CD4-positive, alpha-beta T cell (primary cell): ENCODE measurements around the gene NELFB. TPM values are rescaled to one million over a fixed set of nuclear protein-coding genes. Genes with fewer than 3 reads are reported as not detected.

Experiments used
- ATAC-seq: fragments of 200-7000 bp; cut with Tn5 transposase; one replicate; pipeline ENCODE4 v1.10.0; 2022; ENCODE audit warnings: mild to moderate bottlenecking; ENCODE audit not compliant: poor library complexity
- CTCF ChIA-PET: fragments of 350-600 bp; sonication (Branson Sonifier 250); formaldehyde crosslinking; loops from one replicate; lab custom pipeline; 2021; ENCODE audit warnings: antibody characterized with exemption, inconsistent platforms; lab: Charles Lee
- POLR2A ChIA-PET: fragments of 350-600 bp; sonication (Branson Sonifier 250); formaldehyde crosslinking; loops from one replicate; lab custom pipeline; 2021; ENCODE audit warnings: antibody characterized with exemption, inconsistent platforms; lab: Charles Lee
- DNase-seq, 14 experiments: peaks; one replicate each; pipeline ENCODE4 v3.0.0-alpha.2; 2013 to 2020; ENCODE audit warnings: mixed read lengths in 2 of 14
- H3K27ac ChIP-seq, 2 donors: one replicate each; pipeline versions ENCODE4 v1.5.1 to v1.7.0; 2013; ENCODE audit warnings: low read length in 2 of 2, low read depth in 1 of 2, mild to moderate bottlenecking in 1 of 2
- H3K27me3 ChIP-seq, 2 experiments: 1 replicate in 1 of 2; 2 replicates in 1 of 2; pipeline versions ENCODE4 v1.6.1 to v1.7.0; 2013; ENCODE audit warnings: low read length in 2 of 2, control low read depth in 1 of 2, mild to moderate bottlenecking in 1 of 2, moderate library complexity in 1 of 2; ENCODE audit not compliant: insufficient read depth in 2 of 2, control insufficient read depth in 1 of 2
- H3K36me3 ChIP-seq: one replicate; pipeline ENCODE4 v1.6.1; 2013; ENCODE audit warnings: low read length, control low read depth; ENCODE audit not compliant: insufficient read depth
- H3K4me1 ChIP-seq: one replicate; pipeline ENCODE4 v1.6.1; 2013; ENCODE audit warnings: low read length, control low read depth; ENCODE audit not compliant: insufficient read depth
- H3K4me3 ChIP-seq: one replicate; pipeline ENCODE4 v1.5.1; 2013; ENCODE audit warnings: mild to moderate bottlenecking, low read length, moderate library complexity
- H3K9me3 ChIP-seq, 2 experiments: 1 replicate in 1 of 2; 2 replicates in 1 of 2; pipeline versions ENCODE4 v1.6.1 to v1.7.0; 2013; ENCODE audit warnings: low read length in 2 of 2, mild to moderate bottlenecking in 2 of 2, control low read depth in 1 of 2, moderate library complexity in 1 of 2; ENCODE audit not compliant: control insufficient read depth in 1 of 2, insufficient read depth in 1 of 2
- H3K27ac Mint-ChIP-seq: one replicate; pipeline ENCODE4 v1.8.0; 2020; ENCODE audit warnings: mixed read lengths
- H3K27me3 Mint-ChIP-seq: one replicate; pipeline ENCODE4 v1.8.0; 2021; ENCODE audit warnings: mixed read lengths
- H3K36me3 Mint-ChIP-seq: one replicate; pipeline ENCODE4 v1.8.0; 2021; ENCODE audit warnings: low read depth, mixed read lengths
- H3K4me1 Mint-ChIP-seq: one replicate; pipeline ENCODE4 v1.8.0; 2021; ENCODE audit warnings: low read depth, mixed read lengths
- H3K4me3 Mint-ChIP-seq: one replicate; pipeline ENCODE4 v1.8.0; 2020; ENCODE audit warnings: mild to moderate bottlenecking, mixed read lengths
- H3K9me3 Mint-ChIP-seq: one replicate; pipeline ENCODE4 v1.8.0; 2020; ENCODE audit warnings: mixed read lengths
- CTCF ChIP-seq: fragments of 200-600 bp; IDR thresholded peaks from one replicate; pipeline ENCODE4 v1.8.0; 2022; ENCODE audit warnings: antibody characterized with exemption, mild to moderate bottlenecking
- intact Hi-C, 2 experiments: fragments of 100-400 bp; cut with DNase I in 1 of 2; cut with micrococcal nuclease in 1 of 2; formaldehyde crosslinking; loops; one replicate each; pipeline versions ENCODE4 v1.15.1 to v1.9.0; 2023 to 2025; cut with DNase I, micrococcal nuclease
- total RNA-seq, 174 experiments: library from RNA in 2 of 174; stranded (reverse) in 2 of 174; gene quantifications; one replicate each; pipeline ENCODE4 v1.2.3 and lab custom pipeline; 2021 to 2026

The NELFB gene
- total RNA-seq, 2 experiments from 2014 or later: 20.7 to 21.2 TPM

GRCh38 chr9:137286975-137287383 is 31.9 kb downstream of the NELFB start:
- H3K9me3 ChIP-seq: peaks cover 0 to 6% of the 10 kb centered on the region in 2 experiments
- no peaks in the 10 kb centered on the region for H3K36me3 ChIP-seq
- H3K27ac Mint-ChIP-seq: no peak overlapping the region
- no peak overlapping the region for H3K27ac ChIP-seq
- peaks cover 16% of the 10 kb centered on the region for H3K27me3 Mint-ChIP-seq
- TF ChIP-seq CTCF: no peak
- H3K4me3 ChIP-seq: no peak overlapping the region
- intact Hi-C loops: no loop called here
- H3K27me3 ChIP-seq: no peaks in the 10 kb centered on the region
- H3K9me3 Mint-ChIP-seq: no peaks in the 10 kb centered on the region
- ChIA-PET CTCF (interaction anchor here (0.6 kb wide), 1 partner anchor 263 kb away, joined by 3 read pairs; no protein-coding TSS in a partner anchor), POLR2A (no interaction called here)
- no peaks in the 10 kb centered on the region for H3K36me3 Mint-ChIP-seq
- H3K4me1 ChIP-seq: no peaks in the 10 kb centered on the region
- ATAC-seq: peak; percentile 41
- DNase-seq: peak in 4 of 14 experiments; percentile 29 to 57 (median 42)
- no peaks in the 10 kb centered on the region for H3K4me1 Mint-ChIP-seq
- no peak overlapping the region for H3K4me3 Mint-ChIP-seq

- DNase-seq (peak in 1 of 14 experiments; percentile 15), ATAC-seq (no peak)
- Histone ChIP-seq H3K36me3 (no peaks in the 10 kb centered on the region), H3K4me3 (no peak overlapping the region), H3K27me3 (peaks cover 41 to 43% of the 10 kb centered on the region in 2 experiments), H3K27ac (no peak overlapping the region), H3K4me1 (peaks cover 15% of the 10 kb centered on the region), H3K9me3 (peaks cover 0 to 26% of the 10 kb centered on the region in 2 experiments)
- no peak for TF ChIP-seq CTCF
- Mint-ChIP-seq H3K27ac (no peak overlapping the region), H3K27me3 (peaks cover 38% of the 10 kb centered on the region), H3K9me3 (no peaks in the 10 kb centered on the region), H3K36me3 (no peaks in the 10 kb centered on the region), H3K4me3 (no peak overlapping the region), H3K4me1 (no peaks in the 10 kb centered on the region)
- ChIA-PET CTCF (no interaction called here), POLR2A (no interaction called here)
- intact Hi-C loops: no loop called here
Observed at GRCh38 chr9:137293094-137293481, 38.0 kb downstream of the NELFB start.

- Mint-ChIP-seq H3K36me3 (no peaks in the 10 kb centered on the region), H3K4me3 (peak overlapping the region; percentile 54), H3K27ac (no peak overlapping the region), H3K9me3 (no peaks in the 10 kb centered on the region), H3K4me1 (no peaks in the 10 kb centered on the region), H3K27me3 (peaks cover 38% of the 10 kb centered on the region)
- CTCF ChIA-PET: no interaction called here
- Histone ChIP-seq H3K27me3 (peaks cover 46 to 48% of the 10 kb centered on the region in 2 experiments), H3K36me3 (no peaks in the 10 kb centered on the region), H3K4me3 (no peak overlapping the region), H3K9me3 (peaks cover 0 to 27% of the 10 kb centered on the region in 2 experiments), H3K4me1 (peaks cover 15% of the 10 kb centered on the region), H3K27ac (no peak overlapping the region)
- intact Hi-C loops: loop anchor here (2.0 kb wide), 2 partner anchors 113 to 233 kb away; no protein-coding TSS in a partner anchor
- ATAC-seq: no peak
- DNase-seq: no peak
- POLR2A ChIA-PET: no interaction called here
- TF ChIP-seq CTCF: no peak
Observed at GRCh38 chr9:137293482-137294090, 38.5 kb downstream of the NELFB start.
